T1000 (cell line): ENCODE measurements around the gene USP2.
A peak's percentile ranks its signal among the peaks of the same experiment; 100 is the strongest.

Experiments used
- DNase-seq: peaks from one replicate; lab custom pipeline; 2025; ENCODE audit warnings: mixed read lengths; lab: John Stamatoyannopoulos, UW

USP2 gene

GRCh38 chr11:119381181-119381988, at the start of gene USP2:
TSS of gene USP2 (minus strand) at chr11:119381690. CDS start at chr11:119373480, 8,210 bp downstream.
- DNase-seq = peak; percentile 95

- no peak for DNase-seq
Observed at GRCh38 chr11:119427279-119427678, 45.8 kb upstream of the USP2 start.

GRCh38 chr11:119426142-119426541, 44.7 kb upstream of the USP2 start:
- no peak for DNase-seq

GRCh38 chr11:119424775-119425174, 43.3 kb upstream of the USP2 start:
- no peak for DNase-seq

- no peak for DNase-seq
Observed at GRCh38 chr11:119424276-119424675, 42.8 kb upstream of the USP2 start.

GRCh38 chr11:119423509-119424254, 42.2 kb upstream of the USP2 start:
- DNase-seq = no peak

- DNase-seq = no peak
Observed at GRCh38 chr11:119422809-119423508, 41.5 kb upstream of the USP2 start, which contains the start of gene THY1. TSS of gene THY1 (minus strand) at chr11:119423172. CDS start at chr11:119420905, 2,267 bp downstream.

- DNase-seq = no peak
Observed at GRCh38 chr11:119421941-119422808, 40.7 kb upstream of the USP2 start.

GRCh38 chr11:119421351-119421750, 39.9 kb upstream of the USP2 start:
- no peak for DNase-seq

- DNase-seq = no peak
Observed at GRCh38 chr11:119420631-119421030, 39.1 kb upstream of the USP2 start.

GRCh38 chr11:119419834-119420492, 38.5 kb upstream of the USP2 start:
- no peak for DNase-seq

- DNase-seq = no peak
Observed at GRCh38 chr11:119419246-119419645, 37.8 kb upstream of the USP2 start.

- no peak for DNase-seq
Observed at GRCh38 chr11:119418759-119419158, 37.3 kb upstream of the USP2 start.

GRCh38 chr11:119417726-119418540, 36.4 kb upstream of the USP2 start:
- peak; percentile 62 for DNase-seq

GRCh38 chr11:119416606-119417580, 35.4 kb upstream of the USP2 start:
- no peak for DNase-seq

- no peak for DNase-seq
Observed at GRCh38 chr11:119415966-119416365, 34.5 kb upstream of the USP2 start.

GRCh38 chr11:119415517-119415916, 34.0 kb upstream of the USP2 start:
- DNase-seq = no peak

GRCh38 chr11:119414734-119415133, 33.2 kb upstream of the USP2 start:
- DNase-seq = no peak

- DNase-seq = no peak
Observed at GRCh38 chr11:119414321-119414720, 32.8 kb upstream of the USP2 start.
